Skeletal muscle tissue (tissue), 1 donor: ENCODE data around the gene KRTAP5-3. TPM values are rescaled to one million over a fixed set of nuclear protein-coding genes. Genes with fewer than 3 reads are reported as not detected.

ENCODE experiments used
- total RNA-seq: library from RNA; depleted of rRNA; stranded (reverse); fragments of >200 nt; gene quantifications from one replicate; pipeline ENCODE4 v1.2.3, GENCODE V29; 2014

Gene KRTAP5-3
- total RNA-seq, 1 donor from 2014 or later, result not detected

Other genes with a start within 250 kb of the KRTAP5-3 start
- gene BRSK2, start 218.5 kb downstream of the KRTAP5-3 start, total RNA-seq, result 1.0 TPM
- gene MOB2, start 121.7 kb downstream of the KRTAP5-3 start, total RNA-seq, result 18.3 TPM
- gene DUSP8, start 36.2 kb downstream of the KRTAP5-3 start, total RNA-seq, result 0.52 TPM
- not detected for gene KRTAP5-1, start 23.2 kb downstream of the KRTAP5-3 start, total RNA-seq
- not detected for gene KRTAP5-2, start 10.2 kb downstream of the KRTAP5-3 start, total RNA-seq
- gene KRTAP5-4, start 13.7 kb upstream of the KRTAP5-3 start, total RNA-seq, result not detected
- not detected for gene KRTAP5-5, start 21.3 kb upstream of the KRTAP5-3 start, total RNA-seq
- gene KRTAP5-6, start 88.7 kb upstream of the KRTAP5-3 start, total RNA-seq, result not detected
- gene IFITM10, start 142.1 kb upstream of the KRTAP5-3 start, total RNA-seq, result not detected
- 44.9 TPM for gene CTSD, start 155.5 kb upstream of the KRTAP5-3 start, total RNA-seq
- not detected for gene SYT8, start 226.5 kb upstream of the KRTAP5-3 start, total RNA-seq
- 2,937 TPM for gene TNNI2, start 230.5 kb upstream of the KRTAP5-3 start, total RNA-seq
- gene LSP1, start 244.6 kb upstream of the KRTAP5-3 start, total RNA-seq, result 29.2 TPM